ENCODE data around the gene NEMP1. TPM values are rescaled to one million over a fixed set of nuclear protein-coding genes. Genes with fewer than 3 reads are reported as not detected.

The NEMP1 gene
- total and polyA plus RNA-seq, 2 of the 8 experiments (the other 6 are each of a cell fraction or from before 2014, with no cell fraction given), result 30.1 to 43.2 TPM

DNA sequence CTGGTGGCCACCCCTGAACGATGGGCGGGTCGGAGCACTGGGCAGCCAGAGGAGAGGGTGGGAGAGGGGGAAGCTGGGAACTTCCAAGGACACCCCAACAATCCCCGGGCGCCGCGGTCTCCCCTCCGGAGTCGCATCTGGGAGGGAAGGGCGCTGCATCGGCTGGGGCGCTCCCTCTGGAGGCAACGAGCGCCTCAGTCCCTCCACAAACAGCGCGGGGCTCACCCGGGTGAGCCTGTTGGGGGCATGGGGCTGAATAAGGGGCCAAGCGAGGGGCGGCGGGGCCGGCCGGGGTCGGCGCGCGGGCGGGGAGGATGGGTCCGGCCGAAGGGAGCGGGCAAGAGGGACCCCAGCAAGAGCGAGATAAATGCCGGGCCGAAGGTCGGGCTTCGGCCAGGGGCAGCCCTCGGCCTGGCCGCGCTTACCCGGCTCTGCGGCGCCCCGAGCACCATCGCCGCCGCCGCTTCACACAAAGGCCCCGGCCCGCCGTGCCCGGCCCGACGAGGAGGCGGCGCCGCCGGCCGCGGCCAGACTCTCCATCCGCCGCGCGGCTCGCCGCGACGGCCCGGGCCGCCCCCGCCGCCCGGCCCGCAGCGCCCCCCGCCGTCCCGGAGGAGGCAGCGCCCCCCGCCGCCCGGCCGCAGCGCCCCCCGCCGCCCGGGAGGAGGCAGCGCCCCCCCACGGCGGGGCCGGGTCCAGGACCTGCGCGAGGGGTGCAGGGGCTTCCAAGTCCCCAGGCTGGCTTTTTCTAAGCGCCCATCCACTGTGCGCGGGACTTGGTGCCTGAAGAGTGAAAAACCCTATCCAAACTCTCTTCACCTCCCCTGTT lies 72.4 kb downstream of the NEMP1 start, which contains the start of gene ZBTB39 (continued):
- TF ChIP-seq, protein P1, sequence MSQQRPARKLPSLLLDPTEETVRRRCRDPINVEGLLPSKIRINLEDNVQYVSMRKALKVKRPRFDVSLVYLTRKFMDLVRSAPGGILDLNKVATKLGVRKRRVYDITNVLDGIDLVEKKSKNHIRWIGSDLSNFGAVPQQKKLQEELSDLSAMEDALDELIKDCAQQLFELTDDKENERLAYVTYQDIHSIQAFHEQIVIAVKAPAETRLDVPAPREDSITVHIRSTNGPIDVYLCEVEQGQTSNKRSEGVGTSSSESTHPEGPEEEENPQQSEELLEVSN (IDR thresholded peaks at IDR 0.05), result no peak
- TF ChIP-seq MAX (IDR thresholded peaks at IDR 0.05) (no peak), FOSL1 (IDR thresholded peaks at IDR 0.05; ENCODE audit: insufficient read depth, low read depth, low read length) (0 out of 2 replicates have a peak, but pooled peaks have one; percentile 21), RAD21 (IDR thresholded peaks at IDR 0.05 in 1 of 2, conservative IDR thresholded peaks at IDR 0.05 in 1 of 2; ENCODE audit: low read depth in 2 of 2, low read length in 2 of 2) (0 out of 4 replicates have a peak, but pooled peaks of 1 of the 2 experiments have one; percentile 5), TAF1 (IDR thresholded peaks at IDR 0.05; ENCODE audit: low read depth, low read length) (peak; percentile 71), ATF2 (IDR thresholded peaks at IDR 0.05; ENCODE audit: low read length) (no peak), SIX5 (IDR thresholded peaks at IDR 0.05; ENCODE audit: low read depth, low read length) (no peak), POLR2A (IDR thresholded peaks at IDR 0.05; ENCODE audit: control extremely low read depth in 1 of 2, low read depth in 2 of 2, low read length in 2 of 2) (peak; percentile 56 to 69; a peak in 2 of 3 replicates), POLR2AphosphoS5 (IDR thresholded peaks at IDR 0.05; ENCODE audit: low read depth, low read length) (no peak), TBP (IDR thresholded peaks at IDR 0.05; ENCODE audit: low read depth, low read length) (peak; percentile 9; the same call in 1 of the 2 replicates), KDM4A (IDR thresholded peaks at IDR 0.05; ENCODE audit: low read depth, low read length, severe bottlenecking) (peak; percentile 51), EGR1 (IDR thresholded peaks at IDR 0.05; ENCODE audit: borderline replicate concordance, low read depth, low read length) (0 out of 2 replicates have a peak, but pooled peaks have one; percentile 21)
